ENCODE measurements around the gene TFEB.

The TFEB gene

GRCh38 chr6:41702771-41703494, 32.5 kb downstream of the TFEB start:
- no peak overlapping the region for H2AK5ac ChIP-seq (ENCODE audit: low read length)
- H3K9me3 ChIP-seq (ENCODE audit: insufficient read depth, low read depth, low read length): no peaks in the 10 kb centered on the region
- no peak overlapping the region for H3K27ac ChIP-seq (ENCODE audit: low read depth, low read length)
- no peak overlapping the region for H2BK5ac ChIP-seq (ENCODE audit: low read depth, low read length, poor library complexity)
- H3K14ac ChIP-seq (ENCODE audit: low read length): no peak overlapping the region
- H3K79me2 ChIP-seq (ENCODE audit: control insufficient read depth, insufficient read depth, low read length, poor library complexity): no peaks in the 10 kb centered on the region
- no peaks in the 10 kb centered on the region for H3K27me3 ChIP-seq (ENCODE audit: insufficient read depth, low read length)
- H3K4ac ChIP-seq (ENCODE audit: low read depth, low read length): no peak overlapping the region
- no peak overlapping the region for H2BK120ac ChIP-seq (ENCODE audit: insufficient read depth, low read length, poor library complexity)
- H3K4me2 ChIP-seq (ENCODE audit: low read length): no peak overlapping the region
- no peak overlapping the region for H2AFZ ChIP-seq (ENCODE audit: insufficient read depth, low read length, poor library complexity)
- H4K12ac ChIP-seq (ENCODE audit: low read depth, low read length): no peak overlapping the region
- no peak overlapping the region for H4K91ac ChIP-seq (ENCODE audit: low read depth, low read length)
- no peaks in the 10 kb centered on the region for H3K36me3 ChIP-seq (ENCODE audit: control insufficient read depth in 1 of 2, insufficient read depth in 2 of 2, low read length in 2 of 2)
- H4K8ac ChIP-seq (ENCODE audit: low read depth, low read length): no peak overlapping the region
- peaks cover 13 to 17% of the 10 kb centered on the region in 2 experiments for H3K4me1 ChIP-seq (ENCODE audit: control insufficient read depth in 1 of 2, insufficient read depth in 2 of 2, low read length in 2 of 2)
- H3K79me1 ChIP-seq (ENCODE audit: low read length): peaks cover 5% of the 10 kb centered on the region
- WGBS (ENCODE audit: extremely low coverage, insufficient coverage, insufficient read length): no CpG with 5 or more reads among the region's 14 CpGs
- no peak overlapping the region for H3K4me3 ChIP-seq (ENCODE audit: low read depth, low read length)
- no peak overlapping the region for H3K18ac ChIP-seq (ENCODE audit: low read length)
- H2BK12ac ChIP-seq (ENCODE audit: low read length): no peak overlapping the region
- H3K23ac ChIP-seq (ENCODE audit: low read length): no peak overlapping the region
- DNase-seq: no peak
- H3K9ac ChIP-seq (ENCODE audit: low read length): no peak overlapping the region

- Histone ChIP-seq H3K23ac (ENCODE audit: low read length) (no peak overlapping the region), H3K9ac (ENCODE audit: low read length) (no peak overlapping the region), H3K79me1 (ENCODE audit: low read length) (peaks cover 5% of the 10 kb centered on the region), H3K9me3 (ENCODE audit: insufficient read depth, low read depth, low read length) (no peaks in the 10 kb centered on the region), H3K18ac (ENCODE audit: low read length) (no peak overlapping the region), H3K27ac (ENCODE audit: low read depth, low read length) (no peak overlapping the region), H4K12ac (ENCODE audit: low read depth, low read length) (no peak overlapping the region), H4K91ac (ENCODE audit: low read depth, low read length) (no peak overlapping the region), H3K14ac (ENCODE audit: low read length) (no peak overlapping the region), H3K4ac (ENCODE audit: low read depth, low read length) (no peak overlapping the region), H2AFZ (ENCODE audit: insufficient read depth, low read length, poor library complexity) (no peak overlapping the region), H2BK12ac (ENCODE audit: low read length) (no peak overlapping the region), H3K79me2 (ENCODE audit: control insufficient read depth, insufficient read depth, low read length, poor library complexity) (no peaks in the 10 kb centered on the region), H2AK5ac (ENCODE audit: low read length) (no peak overlapping the region), H3K4me1 (ENCODE audit: control insufficient read depth in 1 of 2, insufficient read depth in 2 of 2, low read length in 2 of 2) (peaks cover 13 to 17% of the 10 kb centered on the region in 2 experiments), H2BK120ac (ENCODE audit: insufficient read depth, low read length, poor library complexity) (no peak overlapping the region), H3K4me2 (ENCODE audit: low read length) (no peak overlapping the region), H3K4me3 (ENCODE audit: low read depth, low read length) (no peak overlapping the region), H3K27me3 (ENCODE audit: insufficient read depth, low read length) (no peaks in the 10 kb centered on the region), H2BK5ac (ENCODE audit: low read depth, low read length, poor library complexity) (no peak overlapping the region), H4K8ac (ENCODE audit: low read depth, low read length) (no peak overlapping the region), H3K36me3 (ENCODE audit: control insufficient read depth in 1 of 2, insufficient read depth in 2 of 2, low read length in 2 of 2) (no peaks in the 10 kb centered on the region)
- no peak for DNase-seq
- no CpG with 5 or more reads among the region's 10 CpGs for WGBS (ENCODE audit: extremely low coverage, insufficient coverage, insufficient read length)
These were observed 33.2 kb downstream of the TFEB start for GRCh38 chr6:41702089-41702745.

GRCh38 chr6:41700463-41701347, 34.7 kb downstream of the TFEB start:
- Histone ChIP-seq H3K79me1 (ENCODE audit: low read length) (peaks cover 5% of the 10 kb centered on the region), H4K8ac (ENCODE audit: low read depth, low read length) (no peak overlapping the region), H3K27ac (ENCODE audit: low read depth, low read length) (no peak overlapping the region), H3K18ac (ENCODE audit: low read length) (no peak overlapping the region), H2AFZ (ENCODE audit: insufficient read depth, low read length, poor library complexity) (no peak overlapping the region), H3K9me3 (ENCODE audit: insufficient read depth, low read depth, low read length) (no peaks in the 10 kb centered on the region), H3K14ac (ENCODE audit: low read length) (no peak overlapping the region), H3K9ac (ENCODE audit: low read length) (no peak overlapping the region), H2BK120ac (ENCODE audit: insufficient read depth, low read length, poor library complexity) (no peak overlapping the region), H2AK5ac (ENCODE audit: low read length) (no peak overlapping the region), H4K12ac (ENCODE audit: low read depth, low read length) (no peak overlapping the region), H2BK5ac (ENCODE audit: low read depth, low read length, poor library complexity) (no peak overlapping the region), H3K4ac (ENCODE audit: low read depth, low read length) (no peak overlapping the region), H3K4me2 (ENCODE audit: low read length) (no peak overlapping the region), H3K27me3 (ENCODE audit: insufficient read depth, low read length) (no peaks in the 10 kb centered on the region), H3K23ac (ENCODE audit: low read length) (no peak overlapping the region), H4K91ac (ENCODE audit: low read depth, low read length) (no peak overlapping the region), H2BK12ac (ENCODE audit: low read length) (no peak overlapping the region), H3K79me2 (ENCODE audit: control insufficient read depth, insufficient read depth, low read length, poor library complexity) (no peaks in the 10 kb centered on the region), H3K36me3 (ENCODE audit: control insufficient read depth in 1 of 2, insufficient read depth in 2 of 2, low read length in 2 of 2) (no peaks in the 10 kb centered on the region), H3K4me3 (ENCODE audit: low read depth, low read length) (no peak overlapping the region), H3K4me1 (ENCODE audit: control insufficient read depth in 1 of 2, insufficient read depth in 2 of 2, low read length in 2 of 2) (peaks cover 13 to 15% of the 10 kb centered on the region in 2 experiments)
- no peak for DNase-seq
- no CpG with 5 or more reads among the region's 20 CpGs for WGBS (ENCODE audit: extremely low coverage, insufficient coverage, insufficient read length)

GRCh38 chr6:41699063-41699462, 36.3 kb downstream of the TFEB start:
- peak overlapping the region; percentile 0 for H2BK12ac ChIP-seq (ENCODE audit: low read length)
- H4K12ac ChIP-seq (ENCODE audit: low read depth, low read length): no peak overlapping the region
- H3K79me2 ChIP-seq (ENCODE audit: control insufficient read depth, insufficient read depth, low read length, poor library complexity): peaks cover under 1% of the 10 kb centered on the region
- no peak overlapping the region for H3K23ac ChIP-seq (ENCODE audit: low read length)
- peak overlapping the region; percentile 4 for H3K14ac ChIP-seq (ENCODE audit: low read length)
- no peak overlapping the region for H3K4me3 ChIP-seq (ENCODE audit: low read depth, low read length)
- H4K8ac ChIP-seq (ENCODE audit: low read depth, low read length): peak overlapping the region; percentile 30
- H3K4me2 ChIP-seq (ENCODE audit: low read length): no peak overlapping the region
- H3K27me3 ChIP-seq (ENCODE audit: insufficient read depth, low read length): no peaks in the 10 kb centered on the region
- H3K9me3 ChIP-seq (ENCODE audit: insufficient read depth, low read depth, low read length): no peaks in the 10 kb centered on the region
- DNase-seq: no peak
- peaks cover 13 to 15% of the 10 kb centered on the region in 2 experiments for H3K4me1 ChIP-seq (ENCODE audit: control insufficient read depth in 1 of 2, insufficient read depth in 2 of 2, low read length in 2 of 2)
- H3K36me3 ChIP-seq (ENCODE audit: control insufficient read depth in 1 of 2, insufficient read depth in 2 of 2, low read length in 2 of 2): no peaks in the 10 kb centered on the region
- H3K18ac ChIP-seq (ENCODE audit: low read length): peak overlapping the region; percentile 4
- no peak overlapping the region for H3K9ac ChIP-seq (ENCODE audit: low read length)
- H3K79me1 ChIP-seq (ENCODE audit: low read length): peaks cover 5% of the 10 kb centered on the region
- peak overlapping the region; percentile 69 for H4K91ac ChIP-seq (ENCODE audit: low read depth, low read length)
- peak overlapping the region; percentile 67 for H3K27ac ChIP-seq (ENCODE audit: low read depth, low read length)
- H2BK120ac ChIP-seq (ENCODE audit: insufficient read depth, low read length, poor library complexity): peak overlapping the region; percentile 4
- no peak overlapping the region for H2AFZ ChIP-seq (ENCODE audit: insufficient read depth, low read length, poor library complexity)
- no CpG with 5 or more reads among the region's 2 CpGs for WGBS (ENCODE audit: extremely low coverage, insufficient coverage, insufficient read length)
- peak overlapping the region; percentile 47 for H2BK5ac ChIP-seq (ENCODE audit: low read depth, low read length, poor library complexity)
- no peak overlapping the region for H2AK5ac ChIP-seq (ENCODE audit: low read length)
- H3K4ac ChIP-seq (ENCODE audit: low read depth, low read length): no peak overlapping the region
